Activated CD4-positive, alpha-beta T cell treated with anti-CD3 and anti-CD28 coated beads for 24 hours (primary cell): ENCODE measurements around the gene NACC2.

ENCODE experiments used
- DNase-seq, 2 donors: peaks; one replicate each; pipeline ENCODE4 v3.0.0-alpha.2; 2020; ENCODE audit warnings: low read depth in 2 of 2

NACC2 gene

DNA sequence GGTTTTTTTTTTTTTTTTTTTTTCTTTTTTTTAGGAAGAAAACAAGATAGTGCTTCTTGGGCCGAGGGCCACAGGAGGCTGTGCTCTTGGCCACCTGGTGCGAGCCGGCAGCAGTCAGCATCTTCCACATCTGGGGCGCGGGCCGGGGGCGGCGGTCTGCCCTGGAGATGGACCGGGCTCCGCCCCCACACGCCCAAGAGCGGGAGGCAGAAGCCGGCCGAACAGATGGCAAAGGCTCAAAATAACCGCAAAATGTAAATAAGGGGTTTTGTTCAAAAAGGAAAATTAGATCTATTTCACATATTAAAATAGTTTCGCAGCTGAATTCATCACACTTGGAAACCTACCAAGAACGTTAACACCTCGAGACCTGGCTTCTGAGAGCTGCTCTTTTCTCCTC, 82.4 kb downstream of the NACC2 start:
- DNase-seq, result no peak

- DNase-seq, result no peak
Measured at GRCh38 chr9:136011703-136012496, 83.2 kb downstream of the NACC2 start.

DNA sequence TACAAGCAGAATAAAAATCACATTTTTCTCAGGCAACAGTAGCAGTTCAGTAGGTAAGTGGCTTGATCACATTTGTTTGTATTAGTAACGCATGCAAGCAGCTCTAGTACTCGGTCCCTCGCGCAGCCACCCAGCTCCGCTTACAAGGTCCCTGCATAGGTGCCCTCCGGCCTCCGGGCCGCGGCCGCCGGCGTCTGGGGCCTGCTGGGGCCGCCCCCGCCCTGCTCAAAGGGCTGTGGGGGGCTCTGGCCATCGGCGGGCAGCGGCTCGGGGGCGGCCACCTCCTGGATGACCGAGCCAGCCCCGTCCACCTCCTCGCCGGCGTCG, 83.8 kb downstream of the NACC2 start:
- no peak for DNase-seq

- DNase-seq, result no peak
Measured at GRCh38 chr9:136010615-136011361, 84.3 kb downstream of the NACC2 start.

- DNase-seq, result no peak
Measured at GRCh38 chr9:136010176-136010575, 84.9 kb downstream of the NACC2 start.

DNA sequence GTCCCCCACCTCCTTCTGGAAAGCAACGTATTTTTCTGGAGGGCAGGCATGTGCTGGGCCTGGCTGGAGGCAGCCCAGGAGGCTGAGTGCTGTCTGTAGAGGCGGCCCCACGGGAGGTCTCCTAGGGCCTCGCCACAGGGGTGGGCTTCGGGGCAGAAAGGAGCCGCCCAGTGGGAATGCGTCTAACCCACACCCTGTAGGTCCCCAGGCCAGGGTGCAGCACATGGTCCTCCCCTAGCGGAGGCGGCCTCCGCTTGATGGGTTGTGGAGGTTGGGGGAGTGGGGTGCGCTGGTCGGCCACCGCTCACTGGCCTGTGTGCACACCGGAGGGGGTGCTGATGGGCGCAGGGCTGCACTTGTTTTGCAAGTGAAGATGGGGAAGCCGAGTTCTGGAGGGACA, 85.6 kb downstream of the NACC2 start:
- no peak for DNase-seq

DNA sequence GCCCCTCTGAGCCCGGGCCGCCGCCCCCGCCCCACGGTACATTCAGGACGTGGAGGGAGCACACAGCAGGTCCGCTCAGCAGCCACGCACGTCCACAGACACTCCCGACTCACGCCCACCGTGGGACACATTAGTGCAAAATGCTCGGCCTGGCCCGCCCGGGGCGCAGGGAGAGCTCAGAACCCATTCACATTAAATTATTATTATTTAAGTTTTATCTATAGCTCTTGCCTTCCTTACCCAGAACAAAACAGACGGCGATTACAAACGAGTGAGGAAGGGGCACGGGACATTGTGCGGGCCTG, 86.4 kb downstream of the NACC2 start:
- DNase-seq, result no peak

GRCh38 chr9:136007934-136008692, 87.0 kb downstream of the NACC2 start:
- DNase-seq, result no peak

DNA sequence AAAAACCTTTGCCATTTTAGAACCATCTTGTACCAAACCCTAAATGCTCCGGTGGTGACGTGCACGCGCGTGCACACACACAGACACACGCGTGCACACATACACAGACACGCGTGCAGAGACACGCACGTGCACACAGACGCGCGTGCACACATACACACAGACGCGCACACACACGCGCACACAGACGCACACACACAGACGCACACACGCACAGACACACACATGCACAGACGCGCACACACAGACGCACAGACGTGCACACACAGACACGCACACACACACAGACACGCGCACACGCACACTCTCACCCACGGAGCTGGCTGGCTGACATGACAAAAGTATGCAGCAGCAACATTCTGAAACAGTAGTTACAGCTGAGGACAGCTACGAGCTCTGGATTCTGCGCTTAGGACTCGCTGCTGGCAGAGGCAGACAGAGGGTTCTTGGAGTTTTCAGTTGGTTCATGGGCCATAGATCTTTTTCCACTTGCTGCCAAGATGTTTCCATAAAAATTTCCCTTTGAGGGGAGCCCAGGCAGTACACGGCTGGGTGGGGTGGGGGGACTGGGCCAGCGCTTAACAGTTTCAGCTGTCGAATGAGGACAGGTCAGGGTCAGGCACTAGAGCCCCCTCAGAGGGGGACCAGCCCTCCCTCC, 87.7 kb downstream of the NACC2 start:
- no peak for DNase-seq

DNA sequence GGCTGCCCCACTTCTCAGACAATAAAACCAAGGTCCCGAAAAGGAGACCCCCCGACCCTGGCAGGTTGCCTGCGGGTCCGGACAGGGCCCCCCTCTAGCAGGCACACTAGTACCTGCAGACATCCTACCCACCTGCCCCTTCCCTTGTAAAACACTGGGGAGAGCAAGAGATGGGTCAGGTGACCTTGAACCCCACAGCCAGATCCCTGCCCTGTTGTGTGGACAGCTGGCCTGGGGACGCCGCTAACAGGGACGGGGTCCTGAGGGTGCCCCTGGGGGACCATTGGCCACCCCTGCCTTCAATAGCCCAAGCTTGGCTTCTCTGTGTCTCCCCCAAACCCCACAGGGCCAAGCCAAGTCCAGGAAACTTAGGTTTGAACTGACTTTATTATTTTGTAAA, 88.9 kb downstream of the NACC2 start:
- DNase-seq, result no peak

- no peak for DNase-seq
Measured at GRCh38 chr9:136004712-136005111, 90.4 kb downstream of the NACC2 start.

- no peak for DNase-seq
Measured at GRCh38 chr9:136004219-136004618, 90.9 kb downstream of the NACC2 start.

DNA sequence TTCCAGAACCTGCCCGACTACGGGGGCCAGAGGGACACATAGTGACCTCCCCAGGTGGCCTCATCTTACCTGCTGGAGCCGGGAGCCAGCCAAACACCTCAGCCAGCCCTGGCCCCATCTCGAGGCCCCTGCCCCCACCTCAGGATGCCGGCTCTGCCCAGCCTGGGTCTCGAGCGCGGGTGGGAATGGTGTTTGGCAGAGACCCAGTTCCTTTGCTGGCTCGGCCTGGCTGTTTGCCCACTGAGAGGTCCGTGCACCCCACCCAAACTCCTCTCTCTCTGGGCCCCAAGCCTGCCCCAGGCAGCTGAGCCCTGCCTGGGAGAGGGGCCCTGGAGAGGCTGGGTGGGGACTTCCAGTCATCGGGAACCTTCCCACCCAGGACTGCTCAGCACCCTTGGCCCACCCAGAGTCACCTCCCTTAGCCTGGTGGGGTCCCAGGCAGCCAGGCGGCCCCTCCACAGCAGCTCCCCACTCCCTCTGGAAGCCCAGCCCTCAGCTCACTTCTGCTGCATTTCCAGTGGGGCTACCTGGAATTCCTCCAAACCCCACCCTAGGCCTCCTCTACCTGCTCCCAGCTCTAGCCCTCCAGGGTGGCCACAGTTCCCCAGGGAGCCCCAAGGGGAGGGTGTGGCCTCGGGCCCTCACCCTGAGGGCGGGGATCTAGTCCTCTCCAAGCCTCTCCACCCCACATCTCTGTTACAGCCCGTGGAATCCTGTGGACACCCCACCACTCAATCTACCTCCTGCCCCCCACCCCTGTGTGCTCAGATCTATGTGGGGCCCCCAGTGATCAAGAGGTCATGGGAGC, 91.5 kb downstream of the NACC2 start:
- no peak for DNase-seq

GRCh38 chr9:136002881-136003280, 92.2 kb downstream of the NACC2 start:
- no peak for DNase-seq

GRCh38 chr9:136002215-136002614, 92.9 kb downstream of the NACC2 start:
- DNase-seq, result no peak

GRCh38 chr9:136001231-136001630, 93.9 kb downstream of the NACC2 start:
- no peak for DNase-seq

GRCh38 chr9:135998410-135999071, 96.5 kb downstream of the NACC2 start:
- no peak for DNase-seq

DNA sequence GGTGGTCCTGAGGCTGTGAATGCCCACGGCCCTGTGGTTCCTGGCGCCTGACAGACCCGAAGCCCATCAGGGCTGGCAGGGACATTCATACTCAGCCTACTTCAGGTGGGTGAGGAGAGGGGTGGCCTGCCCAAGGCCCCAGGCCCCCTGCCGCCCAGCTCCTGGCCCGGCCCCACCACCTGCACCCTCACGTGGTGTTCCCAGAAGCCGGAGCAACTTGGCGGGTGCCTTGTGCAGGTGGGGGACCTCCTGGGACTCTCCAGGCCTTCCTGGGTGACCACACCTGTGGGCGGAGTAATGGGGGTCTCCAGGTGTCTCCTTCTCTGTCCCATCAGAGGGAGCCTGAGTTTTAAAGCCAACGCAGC, 97.1 kb downstream of the NACC2 start:
- DNase-seq, result no peak

DNA sequence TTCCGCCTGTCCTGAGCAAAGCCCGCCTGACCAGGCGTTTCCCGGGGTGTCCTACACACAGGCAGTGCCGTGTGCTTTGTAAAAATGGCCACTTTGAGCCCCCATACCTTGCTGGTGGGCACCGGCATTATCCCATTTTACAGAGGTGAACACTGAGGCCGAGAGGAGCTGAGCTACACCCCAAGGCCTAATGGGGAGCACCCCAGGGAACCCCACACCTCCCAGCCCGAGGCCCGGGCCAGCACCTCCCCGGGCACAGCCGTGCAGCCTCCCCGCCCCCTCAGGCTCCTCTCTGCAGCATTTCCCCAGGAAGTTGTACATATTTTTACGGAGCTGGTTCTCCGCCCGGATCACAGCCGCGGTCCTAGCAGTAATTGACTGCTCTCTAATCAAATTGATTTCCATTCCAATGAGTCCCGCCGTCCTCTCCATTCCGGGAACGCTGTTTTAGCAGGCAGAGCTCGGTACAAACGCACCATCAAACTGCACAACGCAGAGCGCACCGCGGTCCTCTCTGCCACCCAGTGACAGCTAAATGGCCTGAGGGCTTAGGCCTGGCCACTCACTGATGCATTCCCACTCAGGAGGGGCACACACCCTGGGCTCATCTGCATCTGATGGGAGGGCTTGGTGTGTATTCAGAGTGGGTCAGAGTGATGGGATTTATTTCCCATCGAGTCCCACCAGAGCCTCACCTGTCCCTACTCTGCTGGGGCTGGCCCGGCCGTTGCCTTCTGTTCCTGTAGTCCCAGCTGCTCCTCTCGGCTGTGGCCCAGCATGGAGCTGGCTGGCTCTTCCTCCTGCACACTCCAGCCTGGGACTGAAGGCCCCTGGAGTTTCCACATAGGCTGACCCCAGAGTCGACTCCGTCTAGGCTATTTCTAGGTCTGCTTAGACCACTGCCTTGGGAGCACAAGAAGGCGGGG, 97.7 kb downstream of the NACC2 start:
- no peak for DNase-seq

GRCh38 chr9:135995816-135996215, 99.3 kb downstream of the NACC2 start:
- no peak for DNase-seq
